GM08714 (cell line): ENCODE data around the gene PPFIBP2.

Source experiments
- H3K4me3 ChIP-seq: fragments of 200-500 bp; sonication (Bioruptor generic); 2 replicates; pipeline ENCODE4 v1.5.1; 2014; ENCODE audit warnings: mild to moderate bottlenecking, low read length, inconsistent platforms
- ZNF274 ChIP-seq: IDR thresholded peaks from 2 replicates; pipeline ENCODE4 v1.6.1; 2012; ENCODE audit warnings: mild to moderate bottlenecking, low read depth, low read length

Gene PPFIBP2

GRCh38 chr11:7544021-7544420 is 30.2 kb downstream of the PPFIBP2 start:
- no peak overlapping the region for H3K4me3 ChIP-seq
- TF ChIP-seq ZNF274: no peak

- no peak for TF ChIP-seq ZNF274
- H3K4me3 ChIP-seq: no peak overlapping the region
Measured at GRCh38 chr11:7545611-7546010, 31.8 kb downstream of the PPFIBP2 start.

GRCh38 chr11:7546324-7546791 is 32.6 kb downstream of the PPFIBP2 start:
- no peak for TF ChIP-seq ZNF274
- no peak overlapping the region for H3K4me3 ChIP-seq

- no peak for TF ChIP-seq ZNF274
- no peak overlapping the region for H3K4me3 ChIP-seq
Measured at GRCh38 chr11:7547687-7548086, 33.9 kb downstream of the PPFIBP2 start.

- H3K4me3 ChIP-seq: no peak overlapping the region
- TF ChIP-seq ZNF274: no peak
Measured at GRCh38 chr11:7548659-7549274, 35.0 kb downstream of the PPFIBP2 start.

GRCh38 chr11:7549681-7550080 is 35.9 kb downstream of the PPFIBP2 start:
- no peak overlapping the region for H3K4me3 ChIP-seq
- no peak for TF ChIP-seq ZNF274

- no peak overlapping the region for H3K4me3 ChIP-seq
- no peak for TF ChIP-seq ZNF274
Measured at GRCh38 chr11:7551571-7551970, 37.8 kb downstream of the PPFIBP2 start.

GRCh38 chr11:7552666-7553065 is 38.9 kb downstream of the PPFIBP2 start:
- H3K4me3 ChIP-seq: no peak overlapping the region
- no peak for TF ChIP-seq ZNF274

- TF ChIP-seq ZNF274: no peak
Measured at GRCh38 chr11:7555052-7555699, 41.4 kb downstream of the PPFIBP2 start.

GRCh38 chr11:7558046-7558445 is 44.2 kb downstream of the PPFIBP2 start:
- TF ChIP-seq ZNF274: no peak
- no peak overlapping the region for H3K4me3 ChIP-seq

More at GRCh38 chr11:7555052-7555699, 41.4 kb downstream of the PPFIBP2 start:
- H3K4me3 ChIP-seq: no peak overlapping the region

GRCh38 chr11:7559398-7560283 is 45.8 kb downstream of the PPFIBP2 start:
- TF ChIP-seq ZNF274: no peak

GRCh38 chr11:7561562-7561961 is 47.8 kb downstream of the PPFIBP2 start:
- TF ChIP-seq ZNF274: no peak
- H3K4me3 ChIP-seq: no peak overlapping the region

More at GRCh38 chr11:7559398-7560283, 45.8 kb downstream of the PPFIBP2 start:
- H3K4me3 ChIP-seq: no peak overlapping the region

- no peak for TF ChIP-seq ZNF274
- no peak overlapping the region for H3K4me3 ChIP-seq
Measured at GRCh38 chr11:7563281-7563680, 49.5 kb downstream of the PPFIBP2 start.

GRCh38 chr11:7564803-7565202 is 51.0 kb downstream of the PPFIBP2 start:
- TF ChIP-seq ZNF274: no peak
- no peak overlapping the region for H3K4me3 ChIP-seq
